ENCODE data around the gene SLC10A7. TPM values are rescaled to one million over a fixed set of nuclear protein-coding genes. Genes with fewer than 3 reads are reported as not detected.
A peak's percentile ranks its signal among the peaks of the same experiment; 100 is the strongest.

SLC10A7 gene
- total and polyA plus RNA-seq, 10 donors, result 1.8 to 33.2 (median 18.4) TPM

- intact Hi-C loops (cut with DNase I; ENCODE audit: low total_unique reads), result no loop called here
- WGBS, 5 donors, result 55 to 78% (median 71%) methylated on average over 3 of the region's 3 CpGs
- Histone ChIP-seq H3K36me3 (no peaks in the 10 kb centered on the region), H3K27ac (peak overlapping the region in 1 of 8 donors; percentile 19), H3K9me3 (no peaks in the 10 kb centered on the region), H3K27me3 (replicated peaks in 1 of 7) (no peaks in the 10 kb centered on the region), H3K4me1 (no peaks in the 10 kb centered on the region), H3K4me3 (no peak overlapping the region)
- no peak for DNase-seq
- TF ChIP-seq POLR2AphosphoS5 (IDR thresholded peaks at IDR 0.05) (no peak), POLR2A (IDR thresholded peaks at IDR 0.05) (no peak)
- TF ChIP-seq, protein P1, sequence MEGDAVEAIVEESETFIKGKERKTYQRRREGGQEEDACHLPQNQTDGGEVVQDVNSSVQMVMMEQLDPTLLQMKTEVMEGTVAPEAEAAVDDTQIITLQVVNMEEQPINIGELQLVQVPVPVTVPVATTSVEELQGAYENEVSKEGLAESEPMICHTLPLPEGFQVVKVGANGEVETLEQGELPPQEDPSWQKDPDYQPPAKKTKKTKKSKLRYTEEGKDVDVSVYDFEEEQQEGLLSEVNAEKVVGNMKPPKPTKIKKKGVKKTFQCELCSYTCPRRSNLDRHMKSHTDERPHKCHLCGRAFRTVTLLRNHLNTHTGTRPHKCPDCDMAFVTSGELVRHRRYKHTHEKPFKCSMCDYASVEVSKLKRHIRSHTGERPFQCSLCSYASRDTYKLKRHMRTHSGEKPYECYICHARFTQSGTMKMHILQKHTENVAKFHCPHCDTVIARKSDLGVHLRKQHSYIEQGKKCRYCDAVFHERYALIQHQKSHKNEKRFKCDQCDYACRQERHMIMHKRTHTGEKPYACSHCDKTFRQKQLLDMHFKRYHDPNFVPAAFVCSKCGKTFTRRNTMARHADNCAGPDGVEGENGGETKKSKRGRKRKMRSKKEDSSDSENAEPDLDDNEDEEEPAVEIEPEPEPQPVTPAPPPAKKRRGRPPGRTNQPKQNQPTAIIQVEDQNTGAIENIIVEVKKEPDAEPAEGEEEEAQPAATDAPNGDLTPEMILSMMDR (IDR thresholded peaks at IDR 0.05 in 8 of 11, conservative IDR thresholded peaks at IDR 0.05 in 3 of 11), result no peak
Observed at GRCh38 chr4:146311238-146311970, 210.3 kb downstream of the SLC10A7 start.

- no peak overlapping the region for H3K4me3 ChIP-seq
- H3K9me3 ChIP-seq, result no peaks in the 10 kb centered on the region
- no peaks in the 10 kb centered on the region for H3K27me3 ChIP-seq (replicated peaks in 1 of 7)
- no peak overlapping the region for H3K27ac ChIP-seq
- intact Hi-C loops (cut with DNase I; ENCODE audit: low total_unique reads), result no loop called here
- H3K36me3 ChIP-seq, result no peaks in the 10 kb centered on the region
- DNase-seq, result no peak
- TF ChIP-seq POLR2A (IDR thresholded peaks at IDR 0.05), result no peak
- TF ChIP-seq, protein P1 (IDR thresholded peaks at IDR 0.05 in 8 of 11, conservative IDR thresholded peaks at IDR 0.05 in 3 of 11), result no peak
- no peak for TF ChIP-seq POLR2AphosphoS5 (IDR thresholded peaks at IDR 0.05)
- H3K4me1 ChIP-seq, result no peaks in the 10 kb centered on the region
Observed at GRCh38 chr4:146310319-146311021, 211.3 kb downstream of the SLC10A7 start.

- no peak for DNase-seq
- TF ChIP-seq, protein P1 (IDR thresholded peaks at IDR 0.05 in 8 of 11, conservative IDR thresholded peaks at IDR 0.05 in 3 of 11), result no peak
- TF ChIP-seq POLR2AphosphoS5 (IDR thresholded peaks at IDR 0.05) (no peak), POLR2A (IDR thresholded peaks at IDR 0.05) (no peak)
- WGBS, 5 donors, result 70 to 89% (median 80%) methylated on average over 5 of the region's 5 CpGs
- Histone ChIP-seq H3K9me3 (no peaks in the 10 kb centered on the region), H3K4me1 (no peaks in the 10 kb centered on the region), H3K36me3 (peaks cover 0 to 4% (median 0%) of the 10 kb centered on the region in 6 donors), H3K27me3 (replicated peaks in 1 of 7) (no peaks in the 10 kb centered on the region), H3K27ac (no peak overlapping the region), H3K4me3 (no peak overlapping the region)
- intact Hi-C loops (cut with DNase I; ENCODE audit: low total_unique reads), result no loop called here
Observed at GRCh38 chr4:146308951-146309350, 212.8 kb downstream of the SLC10A7 start.

DNA sequence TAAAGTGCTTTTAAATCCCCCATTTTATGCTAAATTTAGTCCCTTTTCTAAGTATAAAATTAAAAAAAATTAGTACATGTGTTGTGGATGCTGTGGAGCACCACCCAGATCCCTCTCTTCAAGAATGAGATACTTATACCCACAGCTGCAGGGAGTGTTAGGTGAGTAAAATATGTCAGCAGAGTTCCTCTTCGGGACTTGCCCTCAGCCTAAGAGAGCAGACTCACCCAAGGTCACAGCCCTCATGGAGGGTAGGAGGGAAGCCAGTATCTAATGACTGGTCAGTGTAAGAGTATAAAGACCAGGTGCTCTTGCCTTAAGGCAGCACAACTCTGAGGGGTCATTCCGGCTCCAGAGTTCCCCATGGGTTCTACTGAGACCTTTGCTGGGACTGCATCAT lies 218.9 kb downstream of the SLC10A7 start:
- TF ChIP-seq, protein P1 (IDR thresholded peaks at IDR 0.05 in 8 of 11, conservative IDR thresholded peaks at IDR 0.05 in 3 of 11), result no peak
- TF ChIP-seq POLR2AphosphoS5 (IDR thresholded peaks at IDR 0.05) (no peak), POLR2A (IDR thresholded peaks at IDR 0.05) (no peak)
- Histone ChIP-seq H3K4me1 (no peaks in the 10 kb centered on the region), H3K9me3 (no peaks in the 10 kb centered on the region), H3K27me3 (replicated peaks in 1 of 7) (no peaks in the 10 kb centered on the region), H3K27ac (no peak overlapping the region), H3K36me3 (peaks cover 0 to 4% (median 0%) of the 10 kb centered on the region in 6 donors), H3K4me3 (no peak overlapping the region)
- WGBS, 5 donors, result 81 to 94% (median 89%) methylated on average over 2 of the region's 2 CpGs
- intact Hi-C loops (cut with DNase I; ENCODE audit: low total_unique reads), result no loop called here
- DNase-seq, result no peak
